Neural cell (in vitro differentiated cells): ENCODE results near the gene OXCT1. TPM values are rescaled to one million over a fixed set of nuclear protein-coding genes. Genes with fewer than 3 reads are reported as not detected.

Source experiments
- H2AFZ ChIP-seq: fragments of 200-600, 300-800 bp; sonication (generic), shearing (Covaris generic); 2 replicates; pipeline ENCODE4 v1.6.0; 2014; ENCODE audit warnings: low read depth, mild to moderate bottlenecking, antibody characterized with exemption, low read length, moderate library complexity
- H3F3A ChIP-seq: fragments of 200-600 bp; shearing (Covaris generic); 2 replicates; pipeline ENCODE4 v1.6.1; 2016; ENCODE audit warnings: mild to moderate bottlenecking, moderate library complexity, mixed read lengths, antibody characterized with exemption, low read length; ENCODE audit not compliant: insufficient read depth, poor library complexity, severe bottlenecking
- H3K27ac ChIP-seq: fragments of 200-600, 300-800 bp; sonication (generic), shearing (Covaris generic); 2 replicates; pipeline ENCODE4 v1.5.1; 2014; ENCODE audit warnings: mild to moderate bottlenecking, low read length, moderate library complexity
- H3K27me3 ChIP-seq: fragments of 300-800, 200-600 bp; sonication (generic), shearing (Covaris generic); 2 replicates; pipeline ENCODE4 v1.6.0; 2014; ENCODE audit warnings: mild to moderate bottlenecking, low read depth, low read length, moderate library complexity; ENCODE audit not compliant: insufficient read depth
- H3K36me3 ChIP-seq: fragments of 300-800, 200-600 bp; sonication (generic), shearing (Covaris generic); 2 replicates; pipeline ENCODE4 v1.5.1; 2014; ENCODE audit warnings: mild to moderate bottlenecking, antibody characterized with exemption, low read length, moderate library complexity; ENCODE audit not compliant: insufficient read depth
- H3K4me2 ChIP-seq: fragments of 300-800, 200-600 bp; sonication (generic), shearing (Covaris generic); 2 replicates; pipeline ENCODE4 v1.6.0; 2014; ENCODE audit warnings: mild to moderate bottlenecking, low read length
- H3K4me3 ChIP-seq: fragments of 300-800, 200-600 bp; sonication (generic), shearing (Covaris generic); 2 replicates; pipeline ENCODE4 v1.5.1; 2014; ENCODE audit warnings: mild to moderate bottlenecking, low read length, moderate library complexity
- H3K79me2 ChIP-seq: fragments of 200-600 bp; shearing (Covaris generic); replicated peaks from 2 replicates; pipeline ENCODE4 v1.6.0; 2014; ENCODE audit warnings: mild to moderate bottlenecking, low read length, moderate library complexity; ENCODE audit not compliant: insufficient read depth
- H3K9ac ChIP-seq: fragments of 300-800, 200-600 bp; sonication (generic), shearing (Covaris generic); 2 replicates; pipeline ENCODE4 v1.6.1; 2016; ENCODE audit warnings: mild to moderate bottlenecking, low read length, mixed read lengths
- H3K9me2 ChIP-seq: fragments of 200-600 bp; shearing (Covaris generic); 2 replicates; pipeline ENCODE4 v1.6.1; 2016; ENCODE audit warnings: mild to moderate bottlenecking, low read length, mixed read lengths; ENCODE audit not compliant: insufficient read depth
- H3K9me3 ChIP-seq: fragments of 200-600, 300-800 bp; sonication (generic), shearing (Covaris generic); 2 replicates; pipeline ENCODE4 v1.6.1; 2016; ENCODE audit warnings: mild to moderate bottlenecking, mixed run types, low read length, moderate library complexity, mixed read lengths
- H4K20me1 ChIP-seq: fragments of 200-600 bp; shearing (Covaris generic); 2 replicates; pipeline ENCODE4 v1.6.1; 2016; ENCODE audit warnings: mild to moderate bottlenecking, mixed run types; ENCODE audit not compliant: insufficient read depth
- CTCF ChIP-seq: fragments of 450-650 bp; IDR thresholded peaks from 2 replicates; pipeline ENCODE4 v1.5.1; 2014; ENCODE audit warnings: antibody characterized with exemption, mild to moderate bottlenecking, moderate library complexity; ENCODE audit not compliant: poor library complexity, severe bottlenecking
- EP300 ChIP-seq: fragments of 450-650 bp; conservative IDR thresholded peaks from 2 replicates; pipeline ENCODE4 v1.6.1; 2014; ENCODE audit warnings: antibody characterized with exemption, mild to moderate bottlenecking, moderate library complexity; ENCODE audit not compliant: poor library complexity, severe bottlenecking
- EZH2 ChIP-seq: fragments of 200-600, 300-800 bp; shearing (Covaris generic), sonication (generic); IDR thresholded peaks from 2 replicates; pipeline ENCODE4 v1.6.1; 2014; ENCODE audit warnings: antibody characterized with exemption, low read length, borderline replicate concordance, mild to moderate bottlenecking; ENCODE audit not compliant: insufficient read depth, poor library complexity, severe bottlenecking
- MXI1 ChIP-seq: fragments of 450-650 bp; conservative IDR thresholded peaks from 2 replicates; pipeline ENCODE4 v1.6.1; 2014; ENCODE audit warnings: antibody characterized with exemption, mild to moderate bottlenecking; ENCODE audit not compliant: poor library complexity, severe bottlenecking
- POLR2AphosphoS5 ChIP-seq: IDR thresholded peaks from 2 replicates; pipeline ENCODE4 v1.6.1; 2012
- RAD21 ChIP-seq: fragments of 450-650 bp; conservative IDR thresholded peaks from 2 replicates; pipeline ENCODE4 v1.6.1; 2014; ENCODE audit warnings: antibody characterized with exemption, mild to moderate bottlenecking, moderate library complexity
- REST ChIP-seq: IDR thresholded peaks from 2 replicates; pipeline ENCODE4 v1.6.1; 2012; ENCODE audit warnings: borderline replicate concordance
- SMC3 ChIP-seq: fragments of 450-650 bp; conservative IDR thresholded peaks from 2 replicates; pipeline ENCODE4 v1.6.1; 2014; ENCODE audit warnings: antibody characterized with exemption, mild to moderate bottlenecking, moderate library complexity; ENCODE audit not compliant: poor library complexity
- TAF1 ChIP-seq: IDR thresholded peaks from 2 replicates; pipeline ENCODE4 v1.6.1; 2012; ENCODE audit warnings: low read depth
- polyA plus RNA-seq: library from polyadenylated mRNA; depleted of rRNA; stranded (reverse); fragments of >200 nt; gene quantifications from 2 replicates; pipeline ENCODE4 v1.2.3, GENCODE V29; 2014

OXCT1 gene
- polyA plus RNA-seq, 1 donor from 2014 or later: 90.5 TPM

GRCh38 chr5:41809128-41809527, 61.1 kb downstream of the OXCT1 start:
- no peak for TF ChIP-seq EP300
- no peak for TF ChIP-seq RAD21
- TF ChIP-seq POLR2AphosphoS5: no peak
- TF ChIP-seq REST: no peak
- TF ChIP-seq MXI1: no peak
- TF ChIP-seq SMC3: no peak
- no peak for TF ChIP-seq TAF1
- TF ChIP-seq CTCF: no peak
- TF ChIP-seq EZH2: no peak
- Histone ChIP-seq H3K27me3 (no peaks in the 10 kb centered on the region), H3K4me2 (no peak overlapping the region), H4K20me1 (no peaks in the 10 kb centered on the region), H3K9me3 (no peaks in the 10 kb centered on the region), H3K4me3 (no peak overlapping the region), H3K36me3 (no peaks in the 10 kb centered on the region), H3K9me2 (no peaks in the 10 kb centered on the region), H3K9ac (no peak overlapping the region), H3F3A (no peaks in the 10 kb centered on the region), H3K27ac (no peak overlapping the region), H3K79me2 (no peaks in the 10 kb centered on the region), H2AFZ (no peak overlapping the region)

- H3K4me3 ChIP-seq: no peak overlapping the region
- H3K27ac ChIP-seq: no peak overlapping the region
- no peak overlapping the region for H3K4me2 ChIP-seq
- H4K20me1 ChIP-seq: no peaks in the 10 kb centered on the region
- no peaks in the 10 kb centered on the region for H3F3A ChIP-seq
- H3K9me3 ChIP-seq: no peaks in the 10 kb centered on the region
- no peak overlapping the region for H2AFZ ChIP-seq
- no peaks in the 10 kb centered on the region for H3K36me3 ChIP-seq
- H3K9me2 ChIP-seq: no peaks in the 10 kb centered on the region
- TF ChIP-seq TAF1 (no peak), CTCF (no peak), POLR2AphosphoS5 (no peak), RAD21 (no peak), MXI1 (no peak), EZH2 (no peak), SMC3 (no peak), REST (no peak), EP300 (no peak)
- H3K9ac ChIP-seq: no peak overlapping the region
- H3K27me3 ChIP-seq: no peaks in the 10 kb centered on the region
- H3K79me2 ChIP-seq: no peaks in the 10 kb centered on the region
Observed at GRCh38 chr5:41808294-41808693, 61.9 kb downstream of the OXCT1 start.
